Iris pigment epithelial cell (primary cell): ENCODE data around the gene CUEDC1.

Source experiments
- DNase-seq: peaks from one replicate; pipeline ENCODE4 v3.0.0-alpha.2; 2011; ENCODE audit warnings: low read depth

The CUEDC1 gene

GRCh38 chr17:57832314-57833178 is 122.7 kb downstream of the CUEDC1 start:
- no peak for DNase-seq

- no peak for DNase-seq
Measured at GRCh38 chr17:57830880-57831279, 124.3 kb downstream of the CUEDC1 start.

GRCh38 chr17:57823469-57824401 is 131.5 kb downstream of the CUEDC1 start:
- peak; percentile 34 for DNase-seq

- DNase-seq: no peak
Measured at GRCh38 chr17:57819867-57820266, 135.3 kb downstream of the CUEDC1 start.

- no peak for DNase-seq
Measured at GRCh38 chr17:57819285-57819684, 135.9 kb downstream of the CUEDC1 start.

- DNase-seq: no peak
Measured at GRCh38 chr17:57818066-57818465, 137.1 kb downstream of the CUEDC1 start.

- no peak for DNase-seq
Measured at GRCh38 chr17:57817299-57817698, 137.9 kb downstream of the CUEDC1 start.

- DNase-seq: no peak
Measured at GRCh38 chr17:57814421-57814820, 140.8 kb downstream of the CUEDC1 start.

GRCh38 chr17:57811638-57812280 is 143.5 kb downstream of the CUEDC1 start:
- no peak for DNase-seq
